Measurements from ENCODE around the gene ASB1. TPM values are rescaled to one million over a fixed set of nuclear protein-coding genes. Genes with fewer than 3 reads are reported as not detected.

Gene ASB1
- total RNA-seq, 4 donors from 2014 or later: 7.3 to 19.4 (median 17.2) TPM

DNA sequence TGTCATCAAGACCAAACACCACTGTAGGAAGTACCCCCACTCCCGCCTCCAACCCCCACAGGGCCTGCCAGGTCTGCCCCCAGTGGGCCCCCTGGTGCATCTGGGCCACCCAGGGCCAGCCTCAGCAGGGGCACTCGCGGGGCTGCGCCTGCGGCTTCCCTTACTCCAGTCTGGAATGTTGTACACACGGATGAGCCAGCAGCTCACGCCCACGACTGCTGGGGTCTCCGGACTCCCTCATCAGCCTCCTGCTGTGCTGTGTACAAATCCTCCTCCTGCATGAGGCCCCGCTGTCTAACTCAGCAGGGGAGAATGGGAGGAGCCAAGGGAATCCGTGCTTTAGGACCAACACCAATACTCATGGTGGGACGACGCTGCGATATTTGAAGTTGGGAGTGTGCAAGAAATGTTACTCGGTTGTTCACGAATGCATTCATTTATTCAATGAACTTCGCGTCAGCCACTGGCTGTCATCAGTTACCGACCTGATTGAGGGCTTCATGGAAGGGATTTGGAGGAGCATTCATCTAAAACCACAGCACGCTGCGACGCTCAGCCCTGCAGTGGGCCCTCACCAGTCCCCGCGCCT is 654 bp upstream of the ASB1 start:
- TF ChIP-seq, protein P1, sequence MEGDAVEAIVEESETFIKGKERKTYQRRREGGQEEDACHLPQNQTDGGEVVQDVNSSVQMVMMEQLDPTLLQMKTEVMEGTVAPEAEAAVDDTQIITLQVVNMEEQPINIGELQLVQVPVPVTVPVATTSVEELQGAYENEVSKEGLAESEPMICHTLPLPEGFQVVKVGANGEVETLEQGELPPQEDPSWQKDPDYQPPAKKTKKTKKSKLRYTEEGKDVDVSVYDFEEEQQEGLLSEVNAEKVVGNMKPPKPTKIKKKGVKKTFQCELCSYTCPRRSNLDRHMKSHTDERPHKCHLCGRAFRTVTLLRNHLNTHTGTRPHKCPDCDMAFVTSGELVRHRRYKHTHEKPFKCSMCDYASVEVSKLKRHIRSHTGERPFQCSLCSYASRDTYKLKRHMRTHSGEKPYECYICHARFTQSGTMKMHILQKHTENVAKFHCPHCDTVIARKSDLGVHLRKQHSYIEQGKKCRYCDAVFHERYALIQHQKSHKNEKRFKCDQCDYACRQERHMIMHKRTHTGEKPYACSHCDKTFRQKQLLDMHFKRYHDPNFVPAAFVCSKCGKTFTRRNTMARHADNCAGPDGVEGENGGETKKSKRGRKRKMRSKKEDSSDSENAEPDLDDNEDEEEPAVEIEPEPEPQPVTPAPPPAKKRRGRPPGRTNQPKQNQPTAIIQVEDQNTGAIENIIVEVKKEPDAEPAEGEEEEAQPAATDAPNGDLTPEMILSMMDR (IDR thresholded peaks at IDR 0.05; ENCODE audit: low read depth): no peak

DNA sequence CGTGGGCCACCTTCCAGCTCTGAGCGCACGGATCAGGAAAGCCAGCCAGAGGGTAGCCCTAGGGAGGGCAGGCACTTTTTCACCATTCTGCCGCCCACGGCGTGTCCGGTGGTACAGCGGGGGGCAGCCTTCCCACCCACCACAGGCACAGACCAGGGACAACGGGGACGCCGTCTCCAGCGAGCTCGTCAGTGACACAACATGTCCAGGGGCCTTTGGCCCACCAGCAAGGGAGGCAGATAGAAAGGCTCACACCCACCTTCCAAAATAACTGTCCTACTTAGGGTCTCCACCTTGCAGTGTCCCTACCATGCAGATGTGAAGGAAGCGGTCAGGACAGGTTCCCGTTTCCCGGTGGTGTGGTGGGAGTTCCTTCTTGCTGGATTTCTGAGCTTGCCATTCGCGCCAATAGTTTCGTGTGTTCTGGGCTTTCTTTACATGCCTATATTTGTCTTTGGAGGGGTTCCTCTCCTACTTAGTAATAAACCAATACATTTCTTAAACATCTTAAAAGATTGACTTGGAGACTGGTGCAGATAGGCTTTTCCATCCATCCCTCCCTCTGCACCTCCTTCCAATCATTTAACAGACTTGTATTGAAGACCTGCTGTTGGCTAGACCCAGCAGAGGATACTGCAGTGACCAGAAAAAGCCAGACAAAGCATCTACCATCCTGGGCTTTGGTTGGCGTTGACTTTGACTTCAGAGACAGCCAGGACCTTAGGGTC is 872 bp downstream of the ASB1 start:
- TF ChIP-seq, protein P1 (IDR thresholded peaks at IDR 0.05; ENCODE audit: low read depth): no peak

DNA sequence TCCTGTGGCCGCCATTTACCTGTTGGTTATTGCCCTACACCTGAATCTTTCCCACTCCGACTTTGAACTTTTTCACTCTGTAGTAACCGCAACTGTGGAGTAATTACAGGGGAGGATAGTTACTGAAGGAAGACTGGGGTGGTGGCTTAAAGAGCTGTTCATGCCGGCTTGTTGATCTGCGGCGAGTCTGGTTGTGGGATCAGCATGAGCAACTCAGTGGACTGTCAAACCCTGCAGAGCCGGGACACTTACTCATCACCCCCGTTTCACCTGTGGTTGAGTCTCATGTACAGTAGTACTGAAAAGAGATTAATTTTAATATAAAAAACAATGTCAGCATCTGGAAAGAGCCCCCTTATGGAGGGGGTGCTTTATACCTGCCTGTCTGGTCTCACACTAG is 2.1 kb downstream of the ASB1 start:
- TF ChIP-seq, protein P1 (IDR thresholded peaks at IDR 0.05; ENCODE audit: low read depth): no peak

DNA sequence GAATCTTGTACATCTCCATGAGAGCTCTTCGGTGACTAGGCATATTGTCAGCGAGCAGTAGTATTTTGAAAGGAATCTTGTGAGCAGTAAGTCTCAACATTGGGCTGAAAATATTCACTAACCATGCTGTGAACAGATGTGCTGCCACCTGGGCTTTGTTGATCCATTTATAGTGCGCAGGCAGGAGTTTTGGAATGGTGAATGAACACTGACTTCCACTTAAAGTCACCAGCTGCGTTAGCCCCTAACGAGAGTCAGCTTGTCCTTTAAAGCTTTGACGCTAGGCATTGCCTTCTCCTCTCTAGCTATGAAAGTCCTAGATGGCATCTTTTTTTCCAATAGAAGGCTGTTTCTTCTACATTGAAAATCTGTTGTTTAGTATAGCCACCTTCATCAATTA is 4.1 kb downstream of the ASB1 start:
- TF ChIP-seq, protein P1 (IDR thresholded peaks at IDR 0.05; ENCODE audit: low read depth): no peak

DNA sequence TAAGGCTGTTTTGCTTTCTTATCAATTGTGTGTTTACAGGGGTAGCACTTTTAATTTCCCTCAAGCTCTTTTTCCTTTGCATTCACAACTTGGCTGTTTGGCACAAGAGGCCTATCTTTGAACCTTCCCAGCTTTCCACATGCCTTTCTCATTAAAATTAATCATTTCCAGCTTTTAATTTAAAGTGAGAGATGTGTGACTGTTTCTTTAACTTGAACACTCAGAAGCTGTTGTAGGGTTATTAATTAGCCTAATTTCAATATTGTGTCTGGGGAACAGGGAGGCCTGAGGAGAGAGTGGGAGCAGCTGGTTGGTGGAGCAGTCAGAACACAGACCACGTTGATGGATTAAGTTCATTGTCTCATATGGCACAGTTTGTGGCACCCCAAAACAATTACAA is 4.7 kb downstream of the ASB1 start:
- TF ChIP-seq, protein P1 (IDR thresholded peaks at IDR 0.05; ENCODE audit: low read depth): no peak

DNA sequence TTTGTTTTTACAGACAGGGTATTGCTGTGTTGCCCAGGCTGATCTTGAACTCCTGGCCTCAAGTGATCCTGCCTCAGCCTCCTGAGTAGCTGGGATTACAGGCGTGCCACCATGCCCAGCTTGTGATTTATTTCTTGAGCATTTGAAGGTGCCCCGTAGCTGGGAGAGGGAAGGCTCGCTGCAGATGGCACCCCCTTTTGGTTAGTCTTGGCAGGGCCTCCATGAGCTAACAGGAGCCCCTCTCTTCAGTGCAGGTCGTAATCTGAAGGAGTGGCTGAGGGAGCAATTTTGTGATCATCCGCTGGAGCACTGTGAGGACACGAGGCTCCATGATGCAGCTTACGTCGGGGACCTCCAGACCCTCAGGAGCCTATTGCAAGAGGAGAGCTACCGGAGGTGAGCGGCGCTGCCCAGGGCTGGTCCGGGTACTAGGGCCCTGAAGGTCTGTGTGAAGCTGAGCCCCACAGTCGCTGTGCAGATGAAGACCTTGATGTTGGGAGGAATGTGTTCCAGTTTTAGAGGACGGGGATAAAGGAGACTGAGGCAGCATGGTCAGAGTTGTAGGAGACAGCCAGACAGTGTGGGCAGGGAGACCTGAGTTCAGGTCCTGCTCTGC is 6.7 kb downstream of the ASB1 start:
- TF ChIP-seq, protein P1 (IDR thresholded peaks at IDR 0.05; ENCODE audit: low read depth): no peak
